HG02970 (cell line): ENCODE results near the gene CD151.

Experiments used
- ATAC-seq: cut with Tn5 transposase; IDR thresholded peaks from one replicate; pipeline ENCODE4 v1.9.1; 2021; ENCODE audit warnings: mild to moderate bottlenecking, moderate library complexity, moderate number of reproducible peaks; ENCODE audit not compliant: unreplicated experiment, low FRiP score

The CD151 gene

DNA sequence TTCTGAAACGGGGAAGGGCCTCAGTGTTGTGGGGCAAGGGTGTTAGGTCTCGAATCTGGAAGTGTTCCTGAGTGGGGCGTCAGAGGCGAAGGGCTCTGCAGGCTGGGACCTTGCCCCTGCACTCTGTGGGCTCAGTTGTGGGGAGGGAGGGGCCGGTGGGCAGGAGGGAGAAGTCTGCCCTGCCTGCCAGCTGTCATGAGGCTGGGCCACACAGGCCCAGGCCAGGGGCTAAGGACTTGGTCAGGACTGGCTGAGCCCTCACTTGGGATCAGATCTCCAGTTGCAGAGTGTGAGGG lies 4.9 kb upstream of the CD151 start, which contains the start of gene CRACR2B:
Gene CRACR2B, plus strand, starts transcription at position 23 of the 296 bp plus-strand sequence. CDS start 689 bp downstream, outside the sequence.
- ATAC-seq, result no peak

DNA sequence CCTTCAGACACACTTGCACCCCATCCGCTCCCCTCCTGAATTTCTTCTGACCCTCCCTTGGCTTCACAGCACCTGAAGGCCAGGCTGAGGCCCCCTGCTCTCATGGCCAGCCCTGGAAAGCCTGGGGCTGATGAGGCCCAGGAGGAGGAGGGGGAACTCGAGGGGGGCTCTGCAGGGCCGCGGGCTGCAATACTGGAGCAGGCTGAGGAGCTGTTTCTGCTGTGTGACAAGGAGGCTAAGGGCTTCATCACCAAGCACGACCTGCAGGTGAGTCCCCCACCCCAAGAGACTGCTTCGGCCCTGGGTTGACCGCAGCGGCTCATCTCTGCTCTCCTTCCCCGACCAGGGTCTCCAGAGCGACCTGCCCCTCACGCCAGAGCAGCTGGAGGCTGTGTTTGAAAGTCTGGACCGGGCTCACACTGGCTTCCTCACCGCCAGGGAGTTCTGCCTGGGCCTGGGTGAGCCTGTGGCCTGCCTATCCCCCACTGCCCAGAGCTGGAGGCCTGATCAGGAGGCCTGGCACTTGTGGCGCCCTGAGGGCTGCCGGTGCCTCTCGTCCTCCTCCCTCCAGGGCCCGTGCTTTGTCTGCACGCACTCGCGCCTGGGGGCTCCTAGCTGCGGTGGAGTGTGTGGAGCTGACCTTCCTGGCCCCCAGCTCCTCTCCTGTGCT lies 4.1 kb upstream of the CD151 start:
- no peak for ATAC-seq

DNA sequence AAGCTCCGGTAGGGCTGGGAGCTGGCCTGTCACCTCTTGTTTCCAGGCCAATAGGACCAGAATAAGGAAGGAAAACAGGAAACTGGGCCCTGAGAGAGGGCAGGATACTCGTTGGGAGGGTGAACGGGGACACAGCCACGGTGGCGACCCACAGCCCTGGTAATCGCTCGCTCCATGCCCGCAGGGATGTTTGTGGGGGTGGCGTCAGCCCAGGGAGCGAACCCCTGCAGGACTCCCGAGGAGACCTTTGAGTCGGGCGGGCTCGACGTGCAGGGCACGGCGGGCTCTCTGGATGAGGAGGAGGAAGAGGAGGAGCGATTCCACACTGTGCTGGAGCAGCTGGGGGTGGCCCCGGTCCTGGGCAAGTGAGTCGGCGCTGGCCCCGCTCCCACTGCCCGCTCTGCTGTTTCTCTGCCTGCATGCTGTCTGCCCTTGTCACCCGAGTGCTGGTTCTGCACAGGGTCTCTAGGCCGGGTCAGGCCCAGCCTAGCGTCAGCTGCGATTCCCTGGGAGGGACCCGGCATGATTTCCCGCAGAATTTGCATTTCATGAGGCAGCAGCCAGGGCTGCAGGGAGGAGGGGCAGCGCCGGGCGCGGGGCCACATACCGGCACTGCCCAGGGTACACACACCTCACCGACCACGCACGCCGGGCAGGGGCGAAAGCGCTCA lies 3.4 kb upstream of the CD151 start:
- ATAC-seq, result no peak

DNA sequence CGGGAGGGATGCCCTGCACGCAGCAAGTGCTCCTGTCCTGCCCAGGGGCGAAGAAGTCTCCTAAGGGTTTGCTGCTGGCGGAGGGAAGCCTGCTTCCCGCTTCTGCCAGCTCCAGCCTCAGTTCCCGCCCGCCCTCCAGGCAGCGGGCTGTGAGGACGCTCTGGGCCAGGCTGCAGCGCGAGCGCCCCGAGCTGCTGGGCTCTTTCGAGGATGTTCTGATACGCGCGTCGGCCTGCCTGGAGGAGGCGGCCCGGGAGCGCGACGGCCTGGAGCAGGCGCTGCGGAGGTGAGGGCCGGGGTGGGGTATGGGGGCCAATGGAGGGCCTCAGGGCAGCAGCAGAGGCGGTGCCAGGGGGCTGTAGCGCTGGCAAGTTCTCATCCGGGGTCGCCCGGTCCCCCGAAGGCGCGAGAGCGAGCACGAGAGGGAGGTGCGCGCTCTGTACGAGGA lies 2.9 kb upstream of the CD151 start:
- no peak for ATAC-seq

DNA sequence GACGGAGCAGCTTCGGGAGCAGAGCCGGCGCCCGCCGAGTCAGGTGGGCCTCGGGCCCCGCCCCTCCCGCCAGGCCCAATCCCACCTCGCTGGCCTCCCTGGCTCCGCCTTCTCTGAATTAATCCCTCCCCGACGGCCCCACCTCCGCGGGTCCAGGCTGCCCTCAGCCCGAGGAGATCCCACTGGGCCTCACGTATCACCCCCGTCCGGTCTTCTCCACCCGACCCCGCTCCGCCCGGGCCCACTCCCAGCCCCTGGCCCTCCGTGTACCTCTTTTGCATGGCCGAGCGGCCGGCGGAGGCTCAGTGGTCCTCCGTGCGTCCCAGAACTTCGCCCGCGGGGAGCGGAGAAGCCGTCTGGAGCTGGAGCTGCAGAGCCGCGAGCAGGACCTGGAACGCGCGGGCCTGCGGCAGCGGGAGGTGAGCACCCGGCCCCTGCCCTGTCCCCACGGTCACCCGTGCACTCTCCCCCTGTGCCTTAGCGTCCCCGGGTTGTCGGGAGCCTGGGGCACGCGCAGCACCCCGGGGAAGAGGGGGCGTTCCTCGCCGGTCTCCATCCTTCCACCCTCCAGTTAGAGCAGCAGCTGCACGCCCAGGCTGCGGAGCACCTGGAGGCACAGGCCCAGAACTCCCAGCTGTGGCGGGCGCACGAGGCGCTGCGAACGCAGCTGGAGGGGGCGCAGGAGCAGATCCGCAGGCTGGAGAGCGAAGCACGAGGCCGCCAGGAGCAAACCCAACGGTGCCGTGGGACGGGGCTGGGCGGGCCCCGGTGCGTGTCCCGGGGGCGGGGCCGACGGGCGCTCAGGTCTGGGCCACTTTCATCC lies 2.2 kb upstream of the CD151 start:
- no peak for ATAC-seq

DNA sequence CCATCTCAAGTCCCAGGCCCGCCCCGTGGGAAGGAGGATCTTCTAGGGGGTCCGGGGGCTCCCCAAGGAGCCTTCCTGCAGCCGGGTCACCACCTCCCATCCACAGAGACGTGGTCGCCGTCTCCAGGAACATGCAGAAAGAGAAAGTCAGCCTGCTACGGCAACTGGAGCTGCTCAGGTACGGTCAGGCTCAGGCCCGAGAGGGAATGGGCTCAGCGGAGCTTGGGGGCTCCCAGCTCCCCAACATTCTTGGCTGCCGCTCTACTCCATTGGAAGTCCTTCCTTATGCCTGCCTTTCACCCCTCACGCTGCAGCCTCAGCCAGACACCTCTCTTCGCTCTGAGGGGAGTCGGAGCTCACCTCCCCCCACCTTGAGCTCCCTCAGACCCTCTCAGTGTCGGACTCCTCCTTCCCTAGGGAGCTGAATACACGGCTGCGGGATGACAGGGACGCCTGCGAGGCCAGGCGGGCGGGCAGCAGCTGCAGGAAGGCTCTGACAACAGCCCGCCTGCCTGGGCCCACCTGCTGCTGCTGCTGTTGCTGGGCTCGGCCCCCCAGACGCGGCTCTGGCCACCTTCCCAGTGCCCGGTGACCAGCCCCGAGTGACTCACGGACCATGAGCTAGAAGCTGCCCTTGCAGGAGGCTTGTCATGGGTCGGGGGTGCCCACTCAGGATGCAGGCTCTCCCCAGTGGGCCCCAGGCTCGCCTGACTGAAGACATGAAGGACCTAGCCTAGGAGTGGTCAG lies 1.5 kb upstream of the CD151 start:
- ATAC-seq, result no peak

DNA sequence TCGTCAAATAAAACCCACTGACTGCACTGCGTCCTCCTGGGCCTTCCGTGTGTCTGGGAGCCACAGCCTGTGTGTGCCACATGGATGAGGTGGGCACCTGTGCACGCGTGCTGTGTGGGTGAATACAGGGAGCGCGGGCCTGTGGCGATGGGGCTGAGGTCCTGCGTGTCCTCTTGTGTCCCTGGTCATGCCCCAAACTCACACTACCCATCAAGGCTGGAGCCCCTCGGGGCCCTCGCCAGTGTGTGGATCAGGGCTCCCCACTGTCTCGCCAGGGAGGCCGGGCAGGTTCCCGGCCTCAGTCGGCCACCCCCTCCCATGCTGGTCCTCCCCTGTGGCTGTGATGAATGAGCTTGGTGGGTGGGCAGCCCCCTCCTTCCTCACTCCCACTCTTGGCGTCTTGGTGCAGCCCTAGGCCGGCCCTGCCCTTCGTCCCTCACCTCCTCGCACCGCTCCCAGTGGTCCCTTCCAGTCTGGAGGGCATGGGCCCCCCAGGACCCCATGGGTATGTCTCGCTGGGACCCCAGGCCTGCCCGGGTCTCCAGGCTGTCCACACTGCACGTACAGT lies 707 bp upstream of the CD151 start:
- no peak for ATAC-seq

DNA sequence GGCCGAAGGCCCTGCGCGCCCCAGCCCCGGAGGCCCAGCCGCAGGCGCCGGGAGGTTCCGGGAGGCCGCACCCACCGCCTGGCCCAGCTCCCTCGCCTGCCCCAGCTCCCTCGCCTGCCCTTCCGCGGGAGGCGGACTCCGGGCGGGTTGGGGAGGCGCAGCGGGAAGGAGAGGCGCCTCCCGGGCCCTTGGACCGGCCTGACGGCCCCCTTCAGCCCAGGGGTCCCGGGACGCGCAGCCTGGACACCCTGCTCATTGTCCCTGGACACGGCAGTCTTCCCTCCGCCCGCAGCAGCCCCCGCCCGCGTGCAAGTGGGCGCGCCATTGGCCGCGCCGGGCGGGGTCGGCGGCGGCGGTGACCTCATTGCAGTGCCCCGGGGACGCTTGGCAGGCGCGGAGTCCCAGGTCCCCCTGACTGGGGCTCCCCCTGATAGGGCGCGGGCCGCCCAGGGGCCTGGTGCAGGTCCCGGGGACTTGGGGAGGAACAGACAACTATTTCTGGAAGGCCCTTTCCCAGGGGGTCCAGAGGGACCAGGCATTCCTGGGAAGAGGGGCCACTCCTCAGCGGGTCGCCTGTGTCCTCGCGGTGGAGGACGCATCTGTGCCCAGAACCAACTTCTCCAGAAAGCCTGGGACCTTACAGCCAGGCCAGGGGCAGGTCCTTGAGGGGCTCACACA lies 501 bp downstream of the CD151 start:
- ATAC-seq, result no peak

DNA sequence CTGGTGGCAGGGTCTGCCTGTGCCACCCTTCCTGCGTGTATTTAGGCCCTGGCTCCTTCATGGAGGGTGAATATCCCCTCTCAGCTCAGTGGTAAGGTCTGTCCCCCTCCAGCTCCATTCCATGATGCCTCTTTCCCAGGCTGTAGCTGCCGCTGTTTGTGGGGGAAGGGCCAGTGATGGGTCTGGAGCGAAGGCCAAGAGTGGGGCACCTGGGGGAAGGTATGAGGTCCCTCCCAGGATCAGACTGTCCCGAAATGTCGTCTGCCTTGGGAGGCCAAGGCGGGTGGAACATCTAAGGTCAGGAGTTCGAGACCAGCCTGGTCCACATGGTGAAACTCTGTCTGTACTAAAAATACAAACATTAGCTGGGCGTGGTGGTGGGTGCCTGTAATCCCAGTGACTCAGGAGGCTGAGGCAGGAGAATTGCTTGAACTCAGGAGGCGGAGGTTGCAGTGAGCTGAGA lies 1.1 kb downstream of the CD151 start:
- no peak for ATAC-seq

DNA sequence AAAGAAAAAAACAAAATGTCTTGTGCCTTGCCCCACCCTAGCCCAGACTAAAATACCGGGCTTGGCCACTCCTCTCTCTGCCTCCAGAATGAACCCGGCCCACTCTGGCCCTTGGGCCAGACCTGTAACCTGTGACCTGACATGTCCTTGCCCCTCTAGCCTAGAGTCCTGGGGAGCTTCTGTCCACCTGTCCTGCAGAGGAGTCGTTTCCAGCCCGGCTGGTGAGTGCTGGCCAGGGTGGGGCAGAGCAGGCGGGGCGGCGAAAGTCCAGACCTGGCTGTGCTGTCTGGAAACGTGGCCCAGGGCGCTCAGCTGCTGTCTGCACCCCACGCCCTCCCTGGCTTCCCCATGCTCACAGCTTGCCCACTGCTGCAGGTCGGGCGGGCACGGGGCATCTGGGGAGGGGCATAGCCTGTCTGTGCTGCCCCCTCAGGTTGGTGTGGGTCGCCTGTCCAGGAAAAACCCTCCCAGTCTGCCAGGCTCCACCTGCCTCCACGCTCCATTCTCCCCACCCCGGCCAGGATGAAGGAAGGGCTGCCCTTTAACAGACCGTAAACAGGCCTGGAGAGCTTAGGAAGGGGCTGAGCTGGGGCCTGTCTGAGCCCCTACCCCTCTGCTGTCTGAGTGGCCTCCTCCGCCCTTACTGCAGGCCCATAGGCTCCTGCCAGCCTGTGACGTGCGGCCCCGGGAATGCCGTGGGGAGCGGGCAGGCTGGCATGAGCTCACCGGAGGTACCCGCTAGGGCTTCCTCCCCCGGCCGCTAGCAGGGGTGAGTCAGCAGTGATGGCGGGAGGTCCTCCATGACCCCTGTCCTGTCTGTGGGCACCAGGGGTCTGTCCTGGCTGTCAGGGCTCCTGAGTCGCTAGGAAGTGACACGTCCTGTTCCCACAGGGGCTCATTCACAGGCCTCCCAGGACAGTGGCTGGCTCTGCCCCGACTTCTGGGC lies 1.9 kb downstream of the CD151 start:
- no peak for ATAC-seq

DNA sequence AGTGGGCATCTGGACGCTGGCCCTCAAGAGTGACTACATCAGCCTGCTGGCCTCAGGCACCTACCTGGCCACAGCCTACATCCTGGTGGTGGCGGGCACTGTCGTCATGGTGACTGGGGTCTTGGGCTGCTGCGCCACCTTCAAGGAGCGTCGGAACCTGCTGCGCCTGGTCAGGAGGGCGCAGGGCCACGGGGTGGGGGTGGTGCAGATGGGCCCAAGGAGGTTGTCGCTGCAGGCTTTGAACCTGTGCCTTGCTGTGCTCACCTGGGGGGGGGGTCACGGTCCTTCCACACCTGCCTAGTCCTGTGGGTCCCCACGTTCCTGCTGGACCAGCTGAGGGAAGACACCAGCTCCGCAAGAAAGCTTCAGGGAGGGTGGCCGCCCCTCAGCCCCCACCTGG lies 3.5 kb downstream of the CD151 start:
- ATAC-seq, result no peak

DNA sequence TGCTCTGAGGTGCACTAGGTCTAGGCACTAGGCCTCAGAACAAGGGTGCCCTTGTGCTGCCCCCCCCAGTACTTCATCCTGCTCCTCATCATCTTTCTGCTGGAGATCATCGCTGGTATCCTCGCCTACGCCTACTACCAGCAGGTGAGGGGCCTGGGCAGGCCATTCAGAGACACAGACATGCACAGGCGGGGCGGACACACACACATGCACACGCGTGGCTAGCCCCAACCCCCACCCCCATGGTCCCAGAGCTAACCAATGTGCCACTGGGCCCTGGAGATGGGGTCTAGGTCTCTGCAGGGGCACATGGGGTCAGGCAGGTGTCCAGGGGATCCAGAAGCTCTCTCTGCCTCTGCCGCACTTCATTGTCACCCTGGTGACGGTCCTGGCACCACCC lies 3.9 kb downstream of the CD151 start:
- ATAC-seq, result no peak

DNA sequence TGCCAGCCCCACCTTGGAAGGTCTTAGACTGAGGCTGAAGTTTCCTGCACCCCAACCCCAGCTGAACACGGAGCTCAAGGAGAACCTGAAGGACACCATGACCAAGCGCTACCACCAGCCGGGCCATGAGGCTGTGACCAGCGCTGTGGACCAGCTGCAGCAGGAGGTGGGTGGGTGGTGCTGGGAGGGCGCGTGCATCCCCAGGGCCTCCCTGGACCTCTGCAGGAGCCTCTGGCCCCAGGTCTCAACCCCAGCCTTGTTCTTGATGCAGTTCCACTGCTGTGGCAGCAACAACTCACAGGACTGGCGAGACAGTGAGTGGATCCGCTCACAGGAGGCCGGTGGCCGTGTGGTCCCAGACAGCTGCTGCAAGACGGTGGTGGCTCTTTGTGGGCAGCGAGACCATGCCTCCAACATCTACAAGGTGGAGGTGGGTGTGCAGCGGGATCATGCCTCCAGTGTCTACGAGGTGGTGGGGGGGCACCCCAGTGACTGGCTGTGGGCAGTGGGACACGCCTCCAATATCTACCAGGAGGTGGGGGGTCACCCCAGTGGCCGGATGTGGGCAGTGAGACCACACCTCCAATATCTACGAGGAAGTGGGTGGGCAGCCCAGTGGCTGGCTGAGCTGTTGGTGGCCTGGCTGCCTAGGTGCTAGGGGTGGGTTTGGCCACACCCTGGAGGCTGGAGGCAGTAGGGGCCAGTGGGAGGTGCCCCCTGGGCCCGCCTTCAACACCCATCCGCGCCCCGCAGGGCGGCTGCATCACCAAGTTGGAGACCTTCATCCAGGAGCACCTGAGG lies 4.6 kb downstream of the CD151 start:
- ATAC-seq, result no peak

DNA sequence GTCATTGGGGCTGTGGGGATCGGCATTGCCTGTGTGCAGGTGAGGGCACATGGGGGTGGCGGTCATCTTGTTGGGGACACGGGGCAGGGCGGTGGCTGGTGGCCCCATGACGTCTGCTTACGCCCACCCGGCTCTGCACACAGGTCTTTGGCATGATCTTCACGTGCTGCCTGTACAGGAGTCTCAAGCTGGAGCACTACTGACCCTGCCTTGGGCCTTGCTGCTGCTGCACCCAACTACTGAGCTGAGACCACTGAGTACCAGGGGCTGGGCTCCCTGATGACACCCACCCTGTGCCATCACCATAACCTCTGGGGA lies 5.2 kb downstream of the CD151 start:
- no peak for ATAC-seq

DNA sequence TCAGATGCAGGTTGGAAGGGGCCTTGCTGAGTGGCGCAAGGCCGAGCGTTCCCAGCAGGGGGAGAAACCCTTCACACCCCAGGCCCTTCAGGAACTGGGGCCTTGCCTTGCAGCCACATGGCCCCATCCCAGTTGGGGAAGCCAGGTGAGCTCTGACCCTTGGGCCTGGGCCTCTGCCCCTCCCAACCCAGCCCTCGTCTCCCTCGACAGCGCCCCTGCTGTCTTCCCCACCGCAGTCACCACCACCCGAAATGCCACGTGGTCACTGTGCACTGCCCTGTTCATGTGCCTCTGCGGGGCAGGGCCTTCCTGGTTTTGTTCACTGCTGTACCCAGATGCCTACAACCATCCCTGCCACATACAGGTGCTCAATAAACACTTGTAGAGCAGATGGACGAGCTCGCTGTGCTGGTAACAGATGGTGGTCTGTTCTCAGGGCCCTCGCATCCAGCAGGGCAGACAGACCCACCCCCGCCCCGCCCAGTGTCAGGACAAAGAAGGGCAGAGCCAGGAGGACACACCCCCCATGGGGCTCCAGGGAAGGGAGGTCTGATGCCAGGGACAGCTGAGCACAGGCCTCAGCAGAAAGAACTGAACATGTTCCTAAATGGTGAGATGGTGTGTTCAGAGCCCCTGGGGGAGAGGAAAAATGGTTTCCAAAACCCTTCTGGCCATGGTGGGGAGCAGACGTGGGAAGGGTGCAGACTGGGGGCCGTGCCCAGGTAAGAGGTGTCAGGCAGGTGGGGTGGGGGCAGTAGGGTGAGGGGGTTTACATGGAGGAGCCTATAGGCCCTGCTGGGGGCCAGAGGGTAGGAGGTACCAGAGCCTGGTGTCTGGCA lies 5.9 kb downstream of the CD151 start:
- ATAC-seq, result no peak

DNA sequence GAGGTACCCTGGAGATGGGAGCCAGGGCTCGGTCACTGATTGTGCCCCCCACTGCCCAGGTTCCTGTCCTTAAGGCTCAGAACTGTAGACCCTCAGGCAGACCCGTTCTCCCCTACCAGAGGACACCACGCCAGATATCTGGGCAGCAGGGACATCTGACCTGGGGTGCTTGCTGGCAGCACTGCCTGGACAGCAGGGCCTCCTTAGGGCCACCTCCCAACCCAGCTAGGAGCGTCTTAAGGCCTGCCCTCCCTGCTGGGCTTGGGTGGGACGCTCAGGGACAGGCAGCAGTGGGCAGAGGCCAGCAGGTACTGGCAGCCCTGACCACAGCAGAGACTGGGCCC lies 6.5 kb downstream of the CD151 start:
- ATAC-seq, result no peak

DNA sequence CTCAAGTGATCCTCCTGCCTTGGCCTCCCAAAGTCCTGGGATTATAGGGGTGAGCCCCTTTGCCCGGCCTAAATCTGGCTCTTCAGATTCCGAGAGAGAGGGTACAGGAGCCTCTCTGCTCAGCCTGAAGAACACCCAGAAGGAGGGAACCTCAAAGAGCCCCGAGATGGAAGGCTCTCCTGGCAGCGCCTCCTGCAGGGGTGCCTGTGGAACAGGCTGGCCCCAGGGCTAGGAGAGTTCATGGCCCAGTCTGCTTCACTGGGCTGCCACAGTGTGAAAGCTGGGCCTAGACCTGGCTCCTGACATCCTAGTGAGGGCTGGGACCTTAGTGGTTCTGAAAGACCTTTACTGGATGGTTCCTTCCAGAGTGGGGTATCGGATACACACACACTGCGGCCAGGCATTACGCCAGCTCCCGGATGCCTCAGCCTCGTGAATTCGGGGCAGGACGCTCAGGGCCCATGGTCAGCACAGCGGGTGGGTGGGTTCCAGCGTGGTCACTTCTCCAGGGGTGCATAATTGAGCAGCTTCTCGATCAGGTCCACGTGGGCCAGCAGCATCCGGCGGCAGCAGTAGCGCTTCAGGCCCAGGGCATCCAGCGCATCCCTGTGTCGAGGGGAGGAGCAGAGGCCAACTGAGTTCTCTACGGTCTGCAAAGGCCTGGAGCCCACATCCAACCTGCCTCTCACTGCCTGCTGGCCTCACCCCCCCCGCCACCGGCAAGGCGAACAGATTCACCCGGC lies 7.3 kb downstream of the CD151 start:
- ATAC-seq, result no peak
